Suprapubic skin (tissue), 4 donors: ENCODE measurements around the gene ZNF398.

Experiments used
- CTCF ChIP-seq, 2 donors: fragments of 200-600 bp in 1 of 2; fragments of 450-650 bp in 1 of 2; sonication (generic) in 1 of 2; IDR thresholded peaks; one replicate each; pipeline ENCODE4 v1.5.1; 2016 to 2019; ENCODE audit warnings: antibody characterized with exemption in 2 of 2, mild to moderate bottlenecking in 1 of 2, moderate library complexity in 1 of 2
- EP300 ChIP-seq: sonication (generic); formaldehyde crosslinking; IDR thresholded peaks from one replicate; pipeline ENCODE4 v1.6.1; 2017; ENCODE audit warnings: antibody characterized with exemption
- POLR2A ChIP-seq, 2 donors: fragments of 450-650 bp; IDR thresholded peaks; one replicate each; pipeline ENCODE4 v1.6.1; 2017; ENCODE audit warnings: antibody characterized with exemption in 2 of 2, mild to moderate bottlenecking in 2 of 2, moderate library complexity in 2 of 2
- POLR2AphosphoS5 ChIP-seq, 3 donors: sonication (generic); formaldehyde crosslinking; IDR thresholded peaks; one replicate each; pipeline ENCODE4 v1.6.1; 2017; ENCODE audit warnings: antibody characterized with exemption in 3 of 3

DNA sequence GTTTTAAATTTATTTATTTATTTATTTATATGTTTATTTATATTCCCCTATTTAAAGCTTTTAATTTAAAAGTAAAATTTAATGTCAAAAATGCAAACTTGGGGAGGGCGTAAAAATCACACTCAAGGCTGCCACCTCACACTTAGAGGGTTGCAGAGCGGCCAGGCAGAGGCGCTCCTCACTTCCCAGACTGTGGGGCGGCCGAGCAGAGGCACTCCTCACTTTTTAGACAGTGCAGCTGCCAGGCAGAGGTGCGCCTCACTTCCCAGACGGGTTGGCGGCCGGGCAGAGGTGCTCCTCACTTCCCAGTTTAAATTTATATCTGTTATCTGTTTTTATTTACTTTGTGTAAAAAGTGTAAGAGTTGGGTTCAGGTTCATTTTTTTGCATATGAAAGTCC is 11.1 kb upstream of the ZNF398 start:
- no peak for TF ChIP-seq POLR2A (IDR thresholded peaks at IDR 0.05)
- TF ChIP-seq CTCF (IDR thresholded peaks at IDR 0.05) = no peak
- no peak for TF ChIP-seq POLR2AphosphoS5 (IDR thresholded peaks at IDR 0.05)
- TF ChIP-seq EP300 = no peak
